Brain microvascular endothelial cell (primary cell): ENCODE results near the gene KRTAP10-1.

Experiments used
- DNase-seq: peaks from one replicate; pipeline ENCODE4 v3.0.0-alpha.2; 2020
- H3K27ac ChIP-seq: fragments of 250-450 bp; sonication (Bioruptor Pico); 2 replicates; pipeline ENCODE4 v1.5.1; 2020; ENCODE audit warnings: mild to moderate bottlenecking, moderate library complexity
- H3K27me3 ChIP-seq: fragments of 250-450 bp; sonication (Bioruptor Pico); replicated peaks from 2 replicates; pipeline ENCODE4 v1.5.1; 2020; ENCODE audit warnings: mild to moderate bottlenecking
- H3K36me3 ChIP-seq: fragments of 250-450 bp; sonication (Bioruptor Pico); replicated peaks from 2 replicates; pipeline ENCODE4 v1.5.1; 2020; ENCODE audit warnings: mild to moderate bottlenecking
- H3K4me3 ChIP-seq: 2 replicates; pipeline ENCODE4 v1.5.1; 2011; ENCODE audit warnings: low read depth, mild to moderate bottlenecking, control low read depth, low read length, moderate library complexity
- in situ Hi-C: cut with HindIII; loops from 2 replicates; pipeline ENCODE4 v1.10.0; 2017; ENCODE audit warnings: low sequenced_read_pairs, low pct_ligation_motif_present
- TF ChIP-seq, protein P1 (sequence below): IDR thresholded peaks from 2 replicates; pipeline ENCODE4 v1.5.1; 2011; ENCODE audit warnings: low read depth, mild to moderate bottlenecking, moderate library complexity, low read length, control low read depth, inconsistent platforms; ENCODE audit errors: missing control alignments

The KRTAP10-1 gene

DNA sequence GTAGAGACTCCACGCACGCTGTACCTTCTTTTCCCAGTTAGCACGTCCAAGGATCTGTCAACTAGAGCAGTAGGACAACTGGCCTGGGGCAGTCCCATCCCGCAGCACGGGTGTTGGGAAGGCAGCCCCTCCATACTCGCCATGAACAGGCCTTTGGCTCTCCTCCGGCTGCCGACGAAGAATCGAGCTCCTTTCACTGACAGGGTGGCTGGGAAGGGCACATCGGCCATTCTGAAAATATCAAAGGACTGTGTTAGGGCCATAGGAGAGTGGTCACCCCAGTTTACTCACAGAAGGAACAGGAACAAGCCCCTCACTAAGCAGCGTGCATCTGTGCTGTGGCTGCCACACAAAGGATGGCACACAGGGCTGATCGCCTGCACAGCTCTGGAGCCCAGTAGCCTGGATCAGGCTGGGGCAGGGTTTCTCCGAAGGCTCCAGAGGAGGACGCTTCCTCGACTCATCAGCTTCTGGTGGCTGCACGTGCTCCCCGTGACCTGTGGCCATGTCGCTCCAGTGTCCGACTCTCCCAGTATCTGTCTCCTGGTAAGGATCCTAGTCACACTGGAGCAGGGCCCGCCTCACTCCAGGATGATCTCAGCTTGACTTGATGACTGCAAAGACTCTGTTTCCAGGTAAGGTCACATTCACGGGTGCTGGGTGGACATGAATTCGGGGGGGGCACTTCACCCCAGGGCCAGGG is 8.9 kb downstream of the KRTAP10-1 start:
- H3K4me3 ChIP-seq: no peak overlapping the region
- no peaks in the 10 kb centered on the region for H3K27me3 ChIP-seq
- no peaks in the 10 kb centered on the region for H3K36me3 ChIP-seq
- no peak for DNase-seq
- TF ChIP-seq, protein P1, sequence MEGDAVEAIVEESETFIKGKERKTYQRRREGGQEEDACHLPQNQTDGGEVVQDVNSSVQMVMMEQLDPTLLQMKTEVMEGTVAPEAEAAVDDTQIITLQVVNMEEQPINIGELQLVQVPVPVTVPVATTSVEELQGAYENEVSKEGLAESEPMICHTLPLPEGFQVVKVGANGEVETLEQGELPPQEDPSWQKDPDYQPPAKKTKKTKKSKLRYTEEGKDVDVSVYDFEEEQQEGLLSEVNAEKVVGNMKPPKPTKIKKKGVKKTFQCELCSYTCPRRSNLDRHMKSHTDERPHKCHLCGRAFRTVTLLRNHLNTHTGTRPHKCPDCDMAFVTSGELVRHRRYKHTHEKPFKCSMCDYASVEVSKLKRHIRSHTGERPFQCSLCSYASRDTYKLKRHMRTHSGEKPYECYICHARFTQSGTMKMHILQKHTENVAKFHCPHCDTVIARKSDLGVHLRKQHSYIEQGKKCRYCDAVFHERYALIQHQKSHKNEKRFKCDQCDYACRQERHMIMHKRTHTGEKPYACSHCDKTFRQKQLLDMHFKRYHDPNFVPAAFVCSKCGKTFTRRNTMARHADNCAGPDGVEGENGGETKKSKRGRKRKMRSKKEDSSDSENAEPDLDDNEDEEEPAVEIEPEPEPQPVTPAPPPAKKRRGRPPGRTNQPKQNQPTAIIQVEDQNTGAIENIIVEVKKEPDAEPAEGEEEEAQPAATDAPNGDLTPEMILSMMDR: no peak
- H3K27ac ChIP-seq: no peak overlapping the region
- in situ Hi-C loops: no loop called here

DNA sequence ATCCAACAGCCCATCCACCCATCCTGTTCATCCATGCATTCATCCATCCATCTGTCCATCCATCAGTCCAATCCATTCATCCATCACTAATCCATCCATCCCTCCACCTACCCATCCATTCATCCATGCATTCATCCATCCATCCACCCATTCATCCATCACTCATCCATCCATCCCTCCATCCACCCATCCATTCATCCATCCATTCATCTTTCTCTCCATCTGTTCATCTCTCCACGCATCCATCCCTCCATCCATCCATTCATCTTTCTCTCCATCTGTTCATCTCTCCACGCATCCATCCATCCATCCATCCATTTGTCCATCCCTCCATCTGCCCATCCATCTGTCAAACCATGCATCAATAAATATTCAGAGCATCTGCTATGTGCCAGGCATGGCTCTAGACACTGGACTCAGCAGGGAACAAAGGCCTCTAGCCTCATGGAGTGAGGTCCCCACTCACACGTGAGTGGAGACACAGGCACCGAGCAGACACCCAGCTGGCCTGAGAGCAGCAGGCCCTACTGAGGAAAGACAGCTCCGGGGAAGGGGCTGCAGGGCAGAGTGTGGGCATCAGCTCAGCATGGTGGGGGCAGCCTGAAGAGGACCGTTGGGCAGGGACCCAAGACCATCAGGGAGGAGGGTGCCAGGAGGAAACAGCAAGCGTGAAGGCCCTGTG is 9.6 kb downstream of the KRTAP10-1 start:
- Histone ChIP-seq H3K27ac (no peak overlapping the region), H3K27me3 (no peaks in the 10 kb centered on the region), H3K36me3 (no peaks in the 10 kb centered on the region), H3K4me3 (no peak overlapping the region)
- no peak for DNase-seq
- in situ Hi-C loops: no loop called here
- TF ChIP-seq, protein P1: no peak

GRCh38 chr21:44529503-44530125 is 10.4 kb downstream of the KRTAP10-1 start:
- DNase-seq: no peak
- Histone ChIP-seq H3K27me3 (no peaks in the 10 kb centered on the region), H3K27ac (no peak overlapping the region), H3K36me3 (no peaks in the 10 kb centered on the region), H3K4me3 (no peak overlapping the region)
- in situ Hi-C loops: no loop called here
- TF ChIP-seq, protein P1: no peak

DNA sequence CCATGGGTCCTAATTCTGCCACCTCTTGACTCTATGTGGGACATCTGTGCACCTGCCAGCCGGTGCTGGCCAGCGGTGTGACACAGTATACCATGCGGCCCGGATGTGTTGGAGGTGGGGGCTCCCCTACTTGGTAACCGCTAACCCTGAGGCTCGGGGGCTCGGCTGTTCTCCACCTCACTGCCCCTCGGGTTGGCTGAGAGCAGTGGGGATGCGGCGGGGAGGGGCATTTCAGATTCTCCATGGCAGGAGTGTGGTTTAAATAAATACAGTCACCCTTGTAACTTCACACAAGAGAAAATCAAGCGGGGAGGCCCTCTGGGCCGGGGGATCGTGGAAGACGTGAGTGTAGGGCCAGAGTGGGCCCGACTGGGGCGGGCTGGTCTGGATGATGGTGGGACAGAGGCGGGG is 11.0 kb downstream of the KRTAP10-1 start:
- H3K27me3 ChIP-seq: no peaks in the 10 kb centered on the region
- H3K27ac ChIP-seq: no peak overlapping the region
- H3K4me3 ChIP-seq: no peak overlapping the region
- no peak for DNase-seq
- in situ Hi-C loops: no loop called here
- H3K36me3 ChIP-seq: no peaks in the 10 kb centered on the region
- TF ChIP-seq, protein P1: no peak

DNA sequence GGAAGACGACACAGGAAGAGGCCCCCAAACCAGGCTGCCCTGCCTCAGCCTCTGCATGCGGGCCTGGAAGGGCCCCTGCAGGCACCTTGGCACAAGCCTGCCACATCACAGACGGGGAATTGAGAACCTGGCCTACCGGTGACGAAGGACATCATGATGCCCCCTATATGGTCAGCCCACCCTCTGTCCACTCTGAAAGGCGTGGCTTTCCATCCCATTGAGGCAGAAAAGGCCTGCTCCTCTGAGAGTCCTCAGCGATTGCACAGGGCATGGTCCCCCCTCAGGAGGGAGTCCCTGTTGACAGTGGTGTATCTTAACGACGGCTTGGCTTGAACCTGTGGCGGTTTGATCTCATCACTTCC is 11.4 kb downstream of the KRTAP10-1 start:
- TF ChIP-seq, protein P1: no peak
- in situ Hi-C loops: no loop called here
- no peaks in the 10 kb centered on the region for H3K36me3 ChIP-seq
- no peak overlapping the region for H3K27ac ChIP-seq
- H3K4me3 ChIP-seq: no peak overlapping the region
- no peak for DNase-seq
- no peaks in the 10 kb centered on the region for H3K27me3 ChIP-seq
